ENCODE results near the gene TRPM4. TPM values are rescaled to one million over a fixed set of nuclear protein-coding genes. Genes with fewer than 3 reads are reported as not detected.

The TRPM4 gene
- total and polyA plus RNA-seq, 2 of the 13 experiments (the other 11 are each of a cell fraction or from before 2014, with no cell fraction given), result 1.9 to 4.3 TPM

GRCh38 chr19:49150106-49150943 is 7.3 kb upstream of the TRPM4 start (continued):
- no peak for TF ChIP-seq PPARG (CRISPR knock-in tag; conservative IDR thresholded peaks at IDR 0.05)
- peak; percentile 86 for TF ChIP-seq ZNF263 (CRISPR knock-in tag; IDR thresholded peaks at IDR 0.05)
- TF ChIP-seq SMYD3 (CRISPR knock-in tag; IDR thresholded peaks at IDR 0.05), result 0 out of 2 replicates have a peak, but pooled peaks have one; percentile 44
- 0 out of 2 replicates have a peak, but pooled peaks have one; percentile 77 for TF ChIP-seq ZNF674 (CRISPR knock-in tag; IDR thresholded peaks at IDR 0.05; ENCODE audit: low read depth)

GRCh38 chr19:49150944-49151243 is 6.7 kb upstream of the TRPM4 start:
- H3K36me3 ChIP-seq (replicated peaks in 1 of 2; ENCODE audit: control insufficient read depth in 1 of 2, insufficient read depth in 2 of 2, low read length in 2 of 2), result no peaks in the 10 kb centered on the region
- WGBS (ENCODE audit: low lambda C conversion rate), result 65% methylated on average over 16 of the region's 16 CpGs
- peak overlapping the region; percentile 94 for H3K4me2 ChIP-seq (ENCODE audit: low read depth, low read length)
- no TSS peak for BruUV-seq (replicated peaks)
- no peaks in the 10 kb centered on the region for H3K79me2 ChIP-seq (ENCODE audit: insufficient read depth, low read length)
- TF ChIP-seq YEATS4 (CRISPR knock-in tag; IDR thresholded peaks at IDR 0.05; ENCODE audit: borderline replicate concordance) (no peak), DR1 (CRISPR knock-in tag; IDR thresholded peaks at IDR 0.05) (0 out of 2 replicates have a peak, but pooled peaks have one; percentile 0)
- CTCF ChIA-PET (ENCODE audit: low intra/inter-chr PET ratio, low total read pairs), result no interaction called here
- FAIRE-seq (no peak), DNase-seq (ENCODE audit: low spot score) (no peak), ATAC-seq (no peak)
- peak overlapping the region; percentile 77 for H3K27ac ChIP-seq (ENCODE audit: extremely low read length, insufficient read depth, low read length)
- in situ Hi-C loops (cut with HindIII; ENCODE audit: extremely low pct_ligation_motif_present, low pct_unique_long_range_greater_than_20kb), result loop anchor here (5.0 kb wide), 1 partner anchor 34 kb away; the partner anchor contains the start of genes C19orf73 and PPFIA3
- no peaks in the 10 kb centered on the region; a peak in 2 of 5 replicates for H3K27me3 ChIP-seq (ENCODE audit: control insufficient read depth in 1 of 2, insufficient read depth in 2 of 2, low read length in 2 of 2)
- intact Hi-C loops (cut with micrococcal nuclease; ENCODE audit: unreplicated experiment), result loop anchor here (10.0 kb wide), 1 partner anchor 54 kb away; no protein-coding TSS in a partner anchor
- H3K4me1 ChIP-seq (ENCODE audit: insufficient read depth, low read length), result peaks cover 64% of the 10 kb centered on the region
- no peak overlapping the region for H2AFZ ChIP-seq (ENCODE audit: low read length)
- no peaks in the 10 kb centered on the region for H4K20me1 ChIP-seq (ENCODE audit: insufficient read depth, low read length)
- H3K9ac ChIP-seq (ENCODE audit: insufficient read depth, low read depth, low read length), result no peak overlapping the region
- H3K4me3 ChIP-seq (replicated peaks in 1 of 3; ENCODE audit: insufficient read depth in 1 of 3, low read depth in 2 of 3, low read length in 3 of 3), result peak overlapping the region in 2 of 3 experiments; percentile 53 to 86; a peak in 4 of 6 replicates
- H3K9me3 ChIP-seq (ENCODE audit: low read length), result no peaks in the 10 kb centered on the region
- POLR2A ChIA-PET, result interaction anchor here (1.1 to 3.2 kb wide), 4 partner anchors 25 to 157 kb away, joined by 5 to 14 read pairs (median 8); partner anchors contain the start of genes GYS1, LIN7B and RUVBL2

All from HepG2 (cell line).